Vagina (tissue), 2 donors: ENCODE results near the gene RFX8.

Source experiments
- POLR2A ChIP-seq, 2 donors: fragments of 450-650 bp; IDR thresholded peaks; one replicate each; pipeline ENCODE4 v1.6.1; 2017; ENCODE audit warnings: antibody characterized with exemption in 2 of 2, mild to moderate bottlenecking in 2 of 2, moderate library complexity in 2 of 2
- TF ChIP-seq, protein P1 (sequence below), 3 experiments: fragments of 450-650 bp in 2 of 3; fragments of 200-600 bp in 1 of 3; sonication (generic) in 1 of 3; IDR thresholded peaks; one replicate each; pipeline ENCODE4 v1.5.1; 2017 to 2019; ENCODE audit warnings: antibody characterized with exemption in 3 of 3, mild to moderate bottlenecking in 2 of 3, moderate library complexity in 2 of 3

- TF ChIP-seq, protein P1, sequence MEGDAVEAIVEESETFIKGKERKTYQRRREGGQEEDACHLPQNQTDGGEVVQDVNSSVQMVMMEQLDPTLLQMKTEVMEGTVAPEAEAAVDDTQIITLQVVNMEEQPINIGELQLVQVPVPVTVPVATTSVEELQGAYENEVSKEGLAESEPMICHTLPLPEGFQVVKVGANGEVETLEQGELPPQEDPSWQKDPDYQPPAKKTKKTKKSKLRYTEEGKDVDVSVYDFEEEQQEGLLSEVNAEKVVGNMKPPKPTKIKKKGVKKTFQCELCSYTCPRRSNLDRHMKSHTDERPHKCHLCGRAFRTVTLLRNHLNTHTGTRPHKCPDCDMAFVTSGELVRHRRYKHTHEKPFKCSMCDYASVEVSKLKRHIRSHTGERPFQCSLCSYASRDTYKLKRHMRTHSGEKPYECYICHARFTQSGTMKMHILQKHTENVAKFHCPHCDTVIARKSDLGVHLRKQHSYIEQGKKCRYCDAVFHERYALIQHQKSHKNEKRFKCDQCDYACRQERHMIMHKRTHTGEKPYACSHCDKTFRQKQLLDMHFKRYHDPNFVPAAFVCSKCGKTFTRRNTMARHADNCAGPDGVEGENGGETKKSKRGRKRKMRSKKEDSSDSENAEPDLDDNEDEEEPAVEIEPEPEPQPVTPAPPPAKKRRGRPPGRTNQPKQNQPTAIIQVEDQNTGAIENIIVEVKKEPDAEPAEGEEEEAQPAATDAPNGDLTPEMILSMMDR (IDR thresholded peaks at IDR 0.05), result no peak
- no peak for TF ChIP-seq POLR2A (IDR thresholded peaks at IDR 0.05)
Measured at GRCh38 chr2:101418460-101419095, 56.3 kb downstream of the RFX8 start.
